Limb (tissue), 2 donors: ENCODE measurements around the gene ACACA.
A peak's percentile ranks its signal among the peaks of the same experiment; 100 is the strongest.
"Not testable (repeated sequence)": the region's sequence is repeated elsewhere in the genome, so short reads cannot be mapped to it uniquely, and the experiment has no call there.

Experiments
- DNase-seq, 2 donors: peaks; one replicate each; pipeline ENCODE4 v3.0.0-alpha.2; 2016; ENCODE audit errors: extremely low spot score in 2 of 2

Gene ACACA

GRCh38 chr17:37393352-37393751 is 13.3 kb downstream of the ACACA start:
- no peak for DNase-seq

- no peak for DNase-seq
Measured at GRCh38 chr17:37392024-37392590, 14.5 kb downstream of the ACACA start.

- DNase-seq: no peak
Measured at GRCh38 chr17:37391146-37391545, 15.5 kb downstream of the ACACA start.

GRCh38 chr17:37389160-37389559 is 17.5 kb downstream of the ACACA start:
- no peak for DNase-seq

- no peak for DNase-seq
Measured at GRCh38 chr17:37388266-37388665, 18.4 kb downstream of the ACACA start.

- no peak for DNase-seq
Measured at GRCh38 chr17:37386462-37386861, 20.2 kb downstream of the ACACA start.

GRCh38 chr17:37385474-37385990 is 21.1 kb downstream of the ACACA start:
- no peak for DNase-seq

- no peak for DNase-seq
Measured at GRCh38 chr17:37384560-37385149, 22.0 kb downstream of the ACACA start.

GRCh38 chr17:37382056-37382455 is 24.6 kb downstream of the ACACA start:
- no peak for DNase-seq

GRCh38 chr17:37375706-37376105 is 30.9 kb downstream of the ACACA start, which contains the start of gene C17orf78:
C17orf78 (plus strand) TSS chr17:37375985; CDS start chr17:37376093, 108 bp downstream.
- no peak for DNase-seq

GRCh38 chr17:37373530-37374159 is 33.0 kb downstream of the ACACA start:
- peak; percentile 68 to 82 for DNase-seq

GRCh38 chr17:37368577-37368976 is 38.1 kb downstream of the ACACA start:
- no peak for DNase-seq

GRCh38 chr17:37365589-37365988 is 41.0 kb downstream of the ACACA start:
- no peak for DNase-seq

- DNase-seq: no peak
Measured at GRCh38 chr17:37361543-37361942, 45.1 kb downstream of the ACACA start.

- DNase-seq: no peak
Measured at GRCh38 chr17:37360632-37361031, 46.0 kb downstream of the ACACA start.

- no peak for DNase-seq
Measured at GRCh38 chr17:37359682-37360188, 46.9 kb downstream of the ACACA start.

- DNase-seq: peak; percentile 90 to 94
Measured at GRCh38 chr17:37358830-37359681, 47.6 kb downstream of the ACACA start.

GRCh38 chr17:37358098-37358829 is 48.4 kb downstream of the ACACA start:
- DNase-seq: peak; percentile 55 to 82

GRCh38 chr17:37356796-37357569 is 49.7 kb downstream of the ACACA start:
- DNase-seq: not testable (repeated sequence)

GRCh38 chr17:37346863-37347402 is 59.7 kb downstream of the ACACA start:
- DNase-seq: not testable (repeated sequence)
